Rectal smooth muscle tissue (tissue), 1 donor: ENCODE measurements around the gene GPA33.

Source experiments
- H3K27ac ChIP-seq: one replicate; pipeline ENCODE4 v1.7.0; 2013; ENCODE audit warnings: low read depth, low read length, inconsistent platforms
- H3K27me3 ChIP-seq: one replicate; pipeline ENCODE4 v1.7.0; 2013; ENCODE audit warnings: low read length; ENCODE audit not compliant: control insufficient read depth, insufficient read depth
- H3K36me3 ChIP-seq: one replicate; pipeline ENCODE4 v1.7.0; 2013; ENCODE audit warnings: low read length; ENCODE audit not compliant: control insufficient read depth, insufficient read depth
- H3K4me1 ChIP-seq: one replicate; pipeline ENCODE4 v1.7.0; 2013; ENCODE audit warnings: low read length; ENCODE audit not compliant: control insufficient read depth, insufficient read depth
- H3K4me3 ChIP-seq: one replicate; pipeline ENCODE4 v1.7.0; 2013; ENCODE audit warnings: low read length
- H3K9ac ChIP-seq: one replicate; pipeline ENCODE4 v1.7.0; 2013; ENCODE audit warnings: low read length

The GPA33 gene

GRCh38 chr1:167016100-167016750 is 74.0 kb downstream of the GPA33 start:
- Histone ChIP-seq H3K36me3 (no peaks in the 10 kb centered on the region), H3K9ac (no peak overlapping the region), H3K27me3 (no peaks in the 10 kb centered on the region), H3K4me1 (no peaks in the 10 kb centered on the region), H3K27ac (no peak overlapping the region), H3K4me3 (no peak overlapping the region)

GRCh38 chr1:167013108-167013929 is 76.9 kb downstream of the GPA33 start:
- no peak overlapping the region for H3K4me3 ChIP-seq
- H3K27me3 ChIP-seq, result no peaks in the 10 kb centered on the region
- H3K4me1 ChIP-seq, result no peaks in the 10 kb centered on the region
- H3K27ac ChIP-seq, result no peak overlapping the region
- no peak overlapping the region for H3K9ac ChIP-seq
- H3K36me3 ChIP-seq, result no peaks in the 10 kb centered on the region

- Histone ChIP-seq H3K36me3 (no peaks in the 10 kb centered on the region), H3K9ac (no peak overlapping the region), H3K4me1 (no peaks in the 10 kb centered on the region), H3K4me3 (no peak overlapping the region), H3K27ac (no peak overlapping the region), H3K27me3 (no peaks in the 10 kb centered on the region)
These were observed 77.6 kb downstream of the GPA33 start for GRCh38 chr1:167012570-167012969.

- Histone ChIP-seq H3K4me3 (no peak overlapping the region), H3K27ac (no peak overlapping the region), H3K4me1 (no peaks in the 10 kb centered on the region), H3K9ac (no peak overlapping the region), H3K27me3 (no peaks in the 10 kb centered on the region), H3K36me3 (no peaks in the 10 kb centered on the region)
These were observed 78.5 kb downstream of the GPA33 start for GRCh38 chr1:167011560-167012191.

- Histone ChIP-seq H3K4me1 (no peaks in the 10 kb centered on the region), H3K4me3 (no peak overlapping the region), H3K27ac (no peak overlapping the region), H3K36me3 (no peaks in the 10 kb centered on the region), H3K27me3 (no peaks in the 10 kb centered on the region), H3K9ac (no peak overlapping the region)
These were observed 86.5 kb downstream of the GPA33 start for GRCh38 chr1:167003711-167004110.
